Activated CD4-positive, CD25-positive, alpha-beta regulatory T cell treated with anti-CD3 and anti-CD28 coated beads, Interleukin-2, amount 50 U/mL, for 16 hours (primary cell): ENCODE measurements around the gene TAS2R39.

ENCODE experiments used
- DNase-seq: peaks from one replicate; pipeline ENCODE4 v3.0.0-alpha.2; 2020; ENCODE audit warnings: low read depth, low spot score

TAS2R39 gene

DNA sequence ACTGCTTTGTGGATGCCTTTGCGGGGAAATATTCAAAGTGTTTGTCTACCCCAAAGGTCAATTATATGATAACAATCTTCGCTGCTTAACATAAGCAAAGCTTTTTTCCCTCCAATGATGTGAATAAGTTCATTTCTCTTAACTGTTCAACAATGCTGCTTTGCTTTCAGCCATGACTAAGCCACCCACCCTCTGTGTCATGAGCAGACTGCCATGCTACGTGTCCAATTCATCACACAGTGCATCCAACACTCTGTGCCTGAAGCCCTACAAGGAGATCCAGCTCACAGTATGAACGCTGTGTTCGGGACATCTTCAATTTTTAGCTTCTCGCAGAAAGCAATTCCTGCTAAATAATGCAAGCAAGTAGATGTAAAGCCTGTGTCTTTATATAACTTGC, 32.9 kb downstream of the TAS2R39 start:
- no peak for DNase-seq

DNA sequence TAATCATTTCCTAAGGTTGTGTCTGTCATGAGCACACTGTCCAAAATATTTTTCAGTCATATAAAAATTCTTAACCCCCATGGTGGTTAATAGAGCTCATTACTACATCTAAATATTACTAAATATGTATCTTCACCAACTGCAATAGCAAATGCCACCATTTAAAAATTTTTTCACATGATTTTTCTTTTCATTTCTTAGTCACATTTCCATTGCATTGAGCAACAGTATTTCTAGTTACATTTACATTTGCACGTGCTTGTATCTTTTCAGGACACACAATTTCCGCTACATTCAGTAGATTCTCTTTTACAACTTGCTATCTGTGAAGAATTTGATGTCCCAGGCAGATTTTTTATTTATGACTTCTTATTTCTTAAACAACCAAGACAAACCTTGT, 33.5 kb downstream of the TAS2R39 start:
- no peak for DNase-seq

DNA sequence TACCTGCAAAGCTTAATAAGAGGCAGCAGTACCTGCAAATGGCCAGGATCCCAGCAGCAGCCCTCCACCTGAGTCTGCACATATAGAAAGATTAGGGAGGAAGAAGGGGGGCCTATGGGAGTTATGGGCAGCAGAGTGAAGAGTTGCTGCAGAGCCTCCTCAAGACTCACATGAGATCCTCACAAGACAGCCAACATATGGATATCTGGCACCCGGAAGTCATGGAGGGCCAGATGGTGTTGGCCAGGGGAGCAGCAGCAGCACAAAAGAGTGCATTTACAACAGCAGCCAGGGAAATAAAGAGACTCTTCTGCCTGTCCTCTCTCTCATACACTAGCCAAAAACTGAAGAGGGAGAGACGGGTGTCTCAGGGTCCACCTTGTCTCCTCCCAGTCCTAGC, 34.6 kb downstream of the TAS2R39 start:
- no peak for DNase-seq

DNA sequence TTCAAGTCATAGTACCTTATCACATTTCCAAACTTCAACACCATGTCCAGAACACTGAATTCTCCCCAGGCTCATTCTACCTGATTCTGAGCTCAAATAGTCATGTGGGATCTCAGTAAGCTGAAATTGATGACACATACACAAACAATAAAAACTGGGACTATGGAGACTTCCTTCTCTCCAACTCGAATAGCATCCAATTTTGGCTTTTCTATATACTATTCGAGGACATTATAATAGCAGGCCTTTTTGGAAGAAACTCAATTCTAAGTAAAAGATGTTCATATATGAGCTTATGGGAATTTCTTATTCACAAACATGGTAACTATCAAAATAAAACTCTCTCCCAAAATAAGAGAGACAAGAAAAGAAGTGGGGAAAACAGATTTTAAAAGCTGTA, 38.1 kb downstream of the TAS2R39 start:
- no peak for DNase-seq

DNA sequence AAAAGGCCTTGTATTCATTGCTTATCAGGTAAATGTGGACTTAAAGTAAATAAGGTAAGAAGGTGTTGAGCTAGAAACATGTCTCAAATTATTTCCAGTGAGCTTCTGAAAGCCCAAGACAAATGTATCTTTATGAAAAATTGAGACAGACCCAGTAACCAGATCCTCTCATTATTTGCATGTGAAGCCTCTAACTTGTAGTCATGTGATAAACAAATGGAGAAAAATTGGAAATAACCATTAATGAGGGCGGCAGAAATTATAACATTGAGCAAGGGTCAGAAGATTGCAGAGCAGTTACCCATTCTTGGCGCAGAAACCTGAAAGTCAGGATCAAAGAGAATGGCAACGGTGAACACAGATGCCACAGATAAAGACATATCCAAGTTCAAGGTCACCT, 38.5 kb downstream of the TAS2R39 start, which contains the start of gene TAS2R40:
TSS of gene TAS2R40 (plus strand) at position 301 of the 400 bp plus-strand sequence. CDS start at position 343, 42 bp downstream.
- no peak for DNase-seq

DNA sequence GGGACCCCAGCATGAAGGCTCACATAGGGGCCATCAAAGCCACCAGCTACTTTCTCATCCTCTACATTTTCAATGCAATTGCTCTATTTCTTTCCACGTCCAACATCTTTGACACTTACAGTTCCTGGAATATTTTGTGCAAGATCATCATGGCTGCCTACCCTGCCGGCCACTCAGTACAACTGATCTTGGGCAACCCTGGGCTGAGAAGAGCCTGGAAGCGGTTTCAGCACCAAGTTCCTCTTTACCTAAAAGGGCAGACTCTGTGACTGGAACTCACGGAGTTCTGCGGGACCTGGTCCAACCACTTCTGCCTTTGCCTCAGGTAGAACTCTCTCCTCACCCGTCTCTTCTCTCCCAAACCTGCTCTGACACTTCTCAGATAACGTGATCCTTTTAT, 39.6 kb downstream of the TAS2R39 start:
- DNase-seq = no peak

DNA sequence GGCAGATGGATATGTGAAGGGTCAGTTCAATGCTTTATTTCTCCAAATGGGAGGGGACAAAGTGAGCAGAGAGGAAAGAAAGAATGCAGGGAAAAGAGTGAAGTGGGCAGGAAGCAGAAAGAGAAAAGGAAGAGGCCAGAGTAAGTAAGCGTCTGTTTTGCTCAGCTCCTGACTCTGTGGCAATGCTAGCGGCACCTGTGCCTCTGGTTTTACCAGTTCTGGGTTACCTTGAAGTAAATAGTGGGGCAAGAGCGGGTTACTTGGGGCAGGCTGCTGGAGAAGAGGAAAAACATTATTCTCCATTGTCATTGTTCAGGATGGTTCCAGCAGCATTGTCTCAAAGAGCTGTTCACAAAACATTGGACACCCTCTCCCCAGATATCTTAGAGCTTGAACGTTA, 40.6 kb downstream of the TAS2R39 start:
- DNase-seq = no peak

DNA sequence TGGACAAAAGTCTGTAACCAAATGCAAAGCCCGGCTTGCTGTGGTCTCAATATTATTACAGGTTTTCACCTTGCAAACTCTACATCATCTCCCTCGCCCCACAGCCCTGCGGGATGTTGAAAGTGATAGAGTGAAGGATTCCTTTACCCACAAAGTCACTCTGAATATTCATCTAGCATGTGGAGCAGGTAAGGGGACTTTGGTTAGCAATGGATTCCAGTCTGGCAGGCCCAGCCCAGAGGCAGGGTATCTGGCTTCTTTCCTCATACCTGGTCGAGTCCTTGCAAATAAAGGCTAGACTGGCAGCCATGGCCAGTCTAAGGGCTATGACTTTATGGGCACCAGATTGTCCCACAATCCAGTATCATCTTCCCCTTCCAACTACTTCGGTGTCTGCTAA, 41.8 kb downstream of the TAS2R39 start:
- no peak for DNase-seq

DNA sequence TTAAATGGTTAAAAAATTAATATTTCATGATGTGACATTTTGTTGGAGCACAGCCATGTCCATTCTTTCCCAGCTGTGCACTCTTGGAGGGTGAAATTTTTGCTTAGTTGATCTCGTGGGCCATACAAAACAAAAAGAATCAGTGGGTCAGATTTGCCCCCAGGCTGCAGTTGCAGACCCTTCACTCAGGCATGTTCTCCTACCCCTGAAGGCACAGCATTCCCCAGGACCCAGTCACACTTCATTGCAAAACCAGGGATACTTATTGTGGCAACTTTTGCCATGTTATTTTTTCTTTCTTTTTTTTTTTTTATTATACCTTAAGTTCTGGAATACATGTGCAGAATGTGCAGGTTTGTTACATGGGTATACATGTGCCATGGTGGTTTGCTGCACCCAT, 44.6 kb downstream of the TAS2R39 start:
- no peak for DNase-seq

DNA sequence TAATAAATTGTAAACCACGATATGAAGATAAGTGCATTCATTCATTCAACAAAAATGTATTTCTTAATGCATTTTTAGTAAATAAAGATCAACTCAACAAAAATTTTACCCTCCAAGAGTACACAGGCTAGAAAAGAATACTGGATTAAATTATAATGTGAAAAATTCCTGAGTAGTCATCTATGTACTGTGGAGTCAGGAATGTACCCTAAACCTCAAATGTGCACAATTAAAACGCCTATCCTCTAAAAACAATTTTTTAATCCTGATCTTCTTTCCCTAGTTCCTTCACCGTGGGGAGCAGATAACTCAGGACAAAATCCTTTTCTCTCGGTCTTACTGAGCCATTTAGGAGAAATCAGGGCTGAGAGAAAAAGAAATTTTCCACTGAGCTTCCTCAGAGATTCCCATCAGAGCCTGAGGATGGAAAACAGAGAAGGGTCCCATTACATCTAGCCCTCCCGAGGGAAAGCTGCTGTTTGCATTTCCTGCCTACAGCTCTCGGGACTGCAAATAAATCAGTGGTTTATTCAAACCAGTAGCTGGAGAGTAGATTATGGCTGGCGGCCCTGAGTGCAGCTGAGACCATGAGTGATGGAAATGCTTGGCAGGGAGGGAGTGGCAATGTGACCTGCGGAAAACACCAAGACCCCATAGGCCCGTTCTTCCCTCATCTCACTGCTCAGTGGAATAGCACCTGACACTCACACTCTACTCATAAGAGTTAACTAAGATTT, 46.0 kb downstream of the TAS2R39 start:
- DNase-seq = no peak

DNA sequence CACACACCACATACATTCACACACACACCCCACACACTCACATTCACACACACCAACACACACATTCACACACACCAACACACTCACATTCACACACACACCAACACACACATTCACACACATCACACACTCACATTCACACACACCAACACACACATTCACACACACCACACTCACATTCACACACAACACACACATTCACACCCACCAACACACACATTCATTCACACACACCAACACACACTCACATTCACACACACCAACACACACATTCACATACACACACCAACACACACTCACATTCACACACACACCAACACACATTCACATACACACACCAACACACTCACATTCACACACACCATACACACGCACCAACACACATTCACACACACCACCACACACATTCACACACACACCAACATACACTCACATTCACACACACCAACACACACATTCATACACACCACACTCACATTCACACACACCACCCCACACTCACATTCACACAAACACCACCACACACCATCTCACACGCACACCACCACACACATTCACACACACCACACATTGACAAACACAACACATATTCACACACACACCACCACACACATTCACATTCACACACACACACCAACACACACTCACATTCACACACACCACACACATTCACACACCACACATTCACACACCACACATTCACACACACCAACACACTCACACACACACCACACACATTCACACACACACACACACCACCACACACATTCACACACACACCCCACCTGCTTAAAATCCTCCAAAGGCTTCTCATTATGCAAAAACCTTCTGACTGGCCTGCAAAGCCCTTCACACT, 47.6 kb downstream of the TAS2R39 start:
- DNase-seq = no peak
